ENCODE results near the gene GAB2. TPM values are rescaled to one million over a fixed set of nuclear protein-coding genes. Genes with fewer than 3 reads are reported as not detected.

GAB2 gene
- total and polyA plus RNA-seq, 2 of the 4 experiments (the other 2 are of a cell fraction): 3.3 to 5.9 TPM

- CTCF ChIA-PET: no interaction called here
- Histone ChIP-seq H3K23ac (ENCODE audit: low read depth, low read length) (no peak overlapping the region), H3K27me3 (ENCODE audit: control insufficient read depth, insufficient read depth, low read length) (no peaks in the 10 kb centered on the region), H3K9ac (ENCODE audit: low read depth, low read length) (no peak overlapping the region), H3K4ac (ENCODE audit: low read depth, low read length) (no peak overlapping the region), H3K36me3 (ENCODE audit: control insufficient read depth, insufficient read depth, low read length) (peaks cover 1% of the 10 kb centered on the region; the same call in 1 of the 2 replicates), H2AK5ac (ENCODE audit: low read depth, low read length) (no peak overlapping the region), H4K5ac (ENCODE audit: low read depth, low read length) (no peak overlapping the region), H4K20me1 (ENCODE audit: insufficient read depth, low read length) (0 out of 2 replicates have a peak, but pooled peaks cover 3% of the 10 kb centered on the region), H3K4me2 (ENCODE audit: low read depth, low read length) (no peak overlapping the region), H3K9me3 (ENCODE audit: control insufficient read depth, insufficient read depth, low read length) (0 out of 2 replicates have a peak, but pooled peaks cover 5% of the 10 kb centered on the region), H2BK120ac (ENCODE audit: low read depth, low read length) (no peak overlapping the region), H2BK15ac (ENCODE audit: low read depth, low read length) (no peak overlapping the region), H4K91ac (ENCODE audit: insufficient read depth, low read depth, low read length) (no peak overlapping the region), H3K4me1 (ENCODE audit: control insufficient read depth, insufficient read depth, low read length) (no peaks in the 10 kb centered on the region), H2AK9ac (replicated peaks; ENCODE audit: low read depth, low read length, poor library complexity) (no peak overlapping the region), H2BK5ac (ENCODE audit: low read depth, low read length, poor library complexity, severe bottlenecking) (no peak overlapping the region), H2BK20ac (ENCODE audit: low read depth, low read length) (no peak overlapping the region), H4K8ac (ENCODE audit: low read depth in 2 of 2, low read length in 2 of 2) (no peak overlapping the region), H3K79me1 (ENCODE audit: low read depth in 1 of 2, low read length in 2 of 2) (peaks cover 0 to 4% of the 10 kb centered on the region in 2 experiments; a peak in 1 of 4 replicates), H3K9me1 (ENCODE audit: insufficient read depth, low read length) (no peaks in the 10 kb centered on the region), H3K18ac (ENCODE audit: low read depth, low read length) (no peak overlapping the region), H3K14ac (replicated peaks; ENCODE audit: low read depth, low read length) (no peak overlapping the region), H3K27ac (ENCODE audit: insufficient read depth, low read length) (no peak overlapping the region), H3K56ac (ENCODE audit: extremely low read depth, insufficient read depth, low read length) (no peak overlapping the region), H2AFZ (replicated peaks; ENCODE audit: low read length, poor library complexity) (no peak overlapping the region), H3K4me3 (ENCODE audit: insufficient read depth, low read depth, low read length) (no peak overlapping the region)
- TF ChIP-seq, protein P1, sequence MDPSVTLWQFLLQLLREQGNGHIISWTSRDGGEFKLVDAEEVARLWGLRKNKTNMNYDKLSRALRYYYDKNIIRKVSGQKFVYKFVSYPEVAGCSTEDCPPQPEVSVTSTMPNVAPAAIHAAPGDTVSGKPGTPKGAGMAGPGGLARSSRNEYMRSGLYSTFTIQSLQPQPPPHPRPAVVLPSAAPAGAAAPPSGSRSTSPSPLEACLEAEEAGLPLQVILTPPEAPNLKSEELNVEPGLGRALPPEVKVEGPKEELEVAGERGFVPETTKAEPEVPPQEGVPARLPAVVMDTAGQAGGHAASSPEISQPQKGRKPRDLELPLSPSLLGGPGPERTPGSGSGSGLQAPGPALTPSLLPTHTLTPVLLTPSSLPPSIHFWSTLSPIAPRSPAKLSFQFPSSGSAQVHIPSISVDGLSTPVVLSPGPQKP (IDR thresholded peaks at IDR 0.05; ENCODE audit: borderline replicate concordance, low read depth, low read length): no peak
- no peak for TF ChIP-seq SMC3 (IDR thresholded peaks at IDR 0.05; ENCODE audit: low read depth, low read length)
- TF ChIP-seq BHLHE40 (IDR thresholded peaks at IDR 0.05; ENCODE audit: low read depth, low read length): no peak
- no peak for TF ChIP-seq RCOR1 (IDR thresholded peaks at IDR 0.05; ENCODE audit: insufficient replicate concordance, low read length)
- TF ChIP-seq RFX5 (IDR thresholded peaks at IDR 0.05; ENCODE audit: low read depth, low read length): no peak
- no peak for TF ChIP-seq CEBPB (IDR thresholded peaks at IDR 0.05; ENCODE audit: low read depth, low read length)
- TF ChIP-seq RAD21 (IDR thresholded peaks at IDR 0.05; ENCODE audit: low read length): no peak
- TF ChIP-seq MXI1 (IDR thresholded peaks at IDR 0.05; ENCODE audit: borderline replicate concordance, low read depth, low read length): no peak
- no peak for TF ChIP-seq CHD1 (IDR thresholded peaks at IDR 0.05; ENCODE audit: low read depth, low read length)
- no peak for TF ChIP-seq NFE2L2 (IDR thresholded peaks at IDR 0.05; ENCODE audit: low read depth, low read length)
- no peak for DNase-seq
- POLR2A ChIA-PET (ENCODE audit: unreplicated experiment): no interaction called here
- no TSS peak for BruUV-seq (replicated peaks)
- dilution Hi-C loops (cut with HindIII; ENCODE audit: low sequenced_read_pairs, unreplicated experiment): no loop called here
- in situ Hi-C loops (cut with MboI; ENCODE audit: low sequenced_read_pairs): no loop called here
- intact Hi-C loops (cut with micrococcal nuclease): no loop called here
- ATAC-seq (ENCODE audit: low read depth): no peak
These were observed 176.1 kb downstream of the GAB2 start for GRCh38 chr11:78241475-78241874.

All from IMR-90 (cell line).